Middle frontal gyrus (tissue), 1 donor: Measurements from ENCODE around the gene COX7B2.

ENCODE experiments used
- DNase-seq: peaks from one replicate; pipeline ENCODE4 v3.0.0-alpha.2; 2015; ENCODE audit warnings: low spot score; ENCODE audit errors: extremely low spot score

The COX7B2 gene

GRCh38 chr4:46909078-46909477, at the start of gene COX7B2:
TSS of gene COX7B2 (minus strand) at chr4:46909245. CDS start at chr4:46735192, 174,053 bp downstream.
- no peak for DNase-seq

- DNase-seq, result no peak
Observed at GRCh38 chr4:46956451-46956850, 47.4 kb upstream of the COX7B2 start.

- DNase-seq, result no peak
Observed at GRCh38 chr4:46955601-46956000, 46.6 kb upstream of the COX7B2 start.

GRCh38 chr4:46954643-46955042, 45.6 kb upstream of the COX7B2 start:
- DNase-seq, result no peak

GRCh38 chr4:46953564-46953963, 44.5 kb upstream of the COX7B2 start:
- no peak for DNase-seq

- DNase-seq, result no peak
Observed at GRCh38 chr4:46952451-46952850, 43.4 kb upstream of the COX7B2 start.

GRCh38 chr4:46950826-46951225, 41.8 kb upstream of the COX7B2 start:
- no peak for DNase-seq

- DNase-seq, result no peak
Observed at GRCh38 chr4:46949822-46950221, 40.8 kb upstream of the COX7B2 start.

- no peak for DNase-seq
Observed at GRCh38 chr4:46947541-46947940, 38.5 kb upstream of the COX7B2 start.

GRCh38 chr4:46946919-46947536, 38.0 kb upstream of the COX7B2 start:
- no peak for DNase-seq

- DNase-seq, result no peak
Observed at GRCh38 chr4:46945062-46945461, 36.0 kb upstream of the COX7B2 start.

- no peak for DNase-seq
Observed at GRCh38 chr4:46944345-46944744, 35.3 kb upstream of the COX7B2 start.

- DNase-seq, result no peak
Observed at GRCh38 chr4:46937493-46937892, 28.4 kb upstream of the COX7B2 start.

- no peak for DNase-seq
Observed at GRCh38 chr4:46934726-46935125, 25.7 kb upstream of the COX7B2 start.

GRCh38 chr4:46933686-46934085, 24.6 kb upstream of the COX7B2 start:
- no peak for DNase-seq

- DNase-seq, result no peak
Observed at GRCh38 chr4:46931981-46932380, 22.9 kb upstream of the COX7B2 start.

- DNase-seq, result no peak
Observed at GRCh38 chr4:46930891-46931290, 21.8 kb upstream of the COX7B2 start.

GRCh38 chr4:46927201-46927600, 18.2 kb upstream of the COX7B2 start:
- no peak for DNase-seq

- no peak for DNase-seq
Observed at GRCh38 chr4:46924789-46925529, 15.9 kb upstream of the COX7B2 start.

GRCh38 chr4:46922205-46922604, 13.2 kb upstream of the COX7B2 start:
- DNase-seq, result no peak

- DNase-seq, result no peak
Observed at GRCh38 chr4:46908148-46908547, 897 bp downstream of the COX7B2 start.

GRCh38 chr4:46900082-46900481, 9.0 kb downstream of the COX7B2 start:
- DNase-seq, result no peak

GRCh38 chr4:46894826-46895225, 14.2 kb downstream of the COX7B2 start:
- no peak for DNase-seq
